ENCODE data around the gene C9orf153. TPM values are rescaled to one million over a fixed set of nuclear protein-coding genes. Genes with fewer than 3 reads are reported as not detected.
"Not testable (repeated sequence)": the region's sequence is repeated elsewhere in the genome, so short reads cannot be mapped to it uniquely, and the experiment has no call there.

The C9orf153 gene
- total RNA-seq, 1 experiment from 2014 or later: not detected

GRCh38 chr9:86201474-86202337 is 57.8 kb downstream of the C9orf153 start:
- no TSS peak for BruUV-seq (replicated peaks)
- ChIA-PET CTCF (interaction anchor here (0.5 to 1.7 kb wide), 4 partner anchors 37 to 81 kb away, joined by 3 to 6 read pairs (median 5); partner anchors contain the start of gene ISCA1), POLR2A (no interaction called here)
- Mint-ChIP-seq H3K36me3 (ENCODE audit: insufficient read depth, unreplicated experiment) (no peaks in the 10 kb centered on the region), H3K9me3 (ENCODE audit: unreplicated experiment) (no peaks in the 10 kb centered on the region), H3K4me1 (ENCODE audit: low read depth, unreplicated experiment) (no peaks in the 10 kb centered on the region), H3K27ac (ENCODE audit: unreplicated experiment) (no peak overlapping the region), H3K27me3 (ENCODE audit: insufficient read depth, unreplicated experiment) (peaks cover 4% of the 10 kb centered on the region), H3K4me3 (ENCODE audit: unreplicated experiment) (no peak overlapping the region)
- no peaks in the 10 kb centered on the region for H3K27me3 ChIP-seq (replicated peaks; ENCODE audit: control insufficient read depth, insufficient read depth, low read length)
- H3K36me3 ChIP-seq (ENCODE audit: control insufficient read depth, insufficient read depth, low read length): no peaks in the 10 kb centered on the region
- TF ChIP-seq CTCF (IDR thresholded peaks at IDR 0.05; ENCODE audit: insufficient read depth in 1 of 2, low read depth in 1 of 2, low read length in 1 of 2, severe bottlenecking in 1 of 2, unreplicated experiment in 1 of 2): no peak
- intact Hi-C loops (cut with micrococcal nuclease; ENCODE audit: unreplicated experiment): loop anchor here (5.0 kb wide), 1 partner anchor 41 kb away; no protein-coding TSS in a partner anchor
- no peak for DNase-seq
- no peak overlapping the region for H3K4me3 ChIP-seq (ENCODE audit: low read depth, low read length)
- H3K9me3 ChIP-seq: no peaks in the 10 kb centered on the region
- no peaks in the 10 kb centered on the region for H3K4me1 ChIP-seq

GRCh38 chr9:86200599-86201162 is 58.8 kb downstream of the C9orf153 start:
- H3K36me3 ChIP-seq (ENCODE audit: control insufficient read depth, insufficient read depth, low read length): no peaks in the 10 kb centered on the region
- intact Hi-C loops (cut with micrococcal nuclease; ENCODE audit: unreplicated experiment): loop anchor here (5.0 kb wide), 1 partner anchor 42 kb away; no protein-coding TSS in a partner anchor
- no peaks in the 10 kb centered on the region for H3K4me1 ChIP-seq
- H3K9me3 Mint-ChIP-seq (ENCODE audit: unreplicated experiment): no peaks in the 10 kb centered on the region
- H3K4me3 Mint-ChIP-seq (ENCODE audit: unreplicated experiment): no peak overlapping the region
- H3K27me3 Mint-ChIP-seq (ENCODE audit: insufficient read depth, unreplicated experiment): peaks cover 4% of the 10 kb centered on the region
- H3K27ac Mint-ChIP-seq (ENCODE audit: unreplicated experiment): no peak overlapping the region
- ChIA-PET POLR2A (no interaction called here), CTCF (no interaction called here)
- no peaks in the 10 kb centered on the region for H3K36me3 Mint-ChIP-seq (ENCODE audit: insufficient read depth, unreplicated experiment)
- no peaks in the 10 kb centered on the region for H3K4me1 Mint-ChIP-seq (ENCODE audit: low read depth, unreplicated experiment)
- no peaks in the 10 kb centered on the region for H3K9me3 ChIP-seq
- no peaks in the 10 kb centered on the region for H3K27me3 ChIP-seq (replicated peaks; ENCODE audit: control insufficient read depth, insufficient read depth, low read length)
- DNase-seq: no peak
- BruUV-seq (replicated peaks): no TSS peak
- H3K4me3 ChIP-seq (ENCODE audit: low read depth, low read length): no peak overlapping the region
- TF ChIP-seq CTCF (IDR thresholded peaks at IDR 0.05; ENCODE audit: insufficient read depth in 1 of 2, low read depth in 1 of 2, low read length in 1 of 2, severe bottlenecking in 1 of 2, unreplicated experiment in 1 of 2): no peak

GRCh38 chr9:86193088-86193487 is 66.4 kb downstream of the C9orf153 start:
- CTCF ChIA-PET: no interaction called here
- no peak overlapping the region for H3K4me3 Mint-ChIP-seq (ENCODE audit: unreplicated experiment)
- no TSS peak for BruUV-seq (replicated peaks)
- Histone ChIP-seq H3K27me3 (replicated peaks; ENCODE audit: control insufficient read depth, insufficient read depth, low read length) (no peaks in the 10 kb centered on the region), H3K4me3 (ENCODE audit: low read depth, low read length) (no peak overlapping the region), H3K4me1 (no peaks in the 10 kb centered on the region), H3K36me3 (ENCODE audit: control insufficient read depth, insufficient read depth, low read length) (no peaks in the 10 kb centered on the region), H3K9me3 (no peaks in the 10 kb centered on the region)
- intact Hi-C loops (cut with micrococcal nuclease; ENCODE audit: unreplicated experiment): no loop called here
- no peak for DNase-seq
- POLR2A ChIA-PET: no interaction called here
- no peaks in the 10 kb centered on the region for H3K36me3 Mint-ChIP-seq (ENCODE audit: insufficient read depth, unreplicated experiment)
- no peaks in the 10 kb centered on the region for H3K27me3 Mint-ChIP-seq (ENCODE audit: insufficient read depth, unreplicated experiment)
- H3K9me3 Mint-ChIP-seq (ENCODE audit: unreplicated experiment): peaks cover 14% of the 10 kb centered on the region
- TF ChIP-seq CTCF (IDR thresholded peaks at IDR 0.05; ENCODE audit: insufficient read depth in 1 of 2, low read depth in 1 of 2, low read length in 1 of 2, severe bottlenecking in 1 of 2, unreplicated experiment in 1 of 2): no peak
- H3K4me1 Mint-ChIP-seq (ENCODE audit: low read depth, unreplicated experiment): no peaks in the 10 kb centered on the region
- no peak overlapping the region for H3K27ac Mint-ChIP-seq (ENCODE audit: unreplicated experiment)

GRCh38 chr9:86190700-86191099 is 68.8 kb downstream of the C9orf153 start:
- intact Hi-C loops (cut with micrococcal nuclease; ENCODE audit: unreplicated experiment); H3K27ac Mint-ChIP-seq (ENCODE audit: unreplicated experiment); H3K4me1 ChIP-seq; H3K9me3 ChIP-seq; H3K36me3 ChIP-seq (ENCODE audit: control insufficient read depth, insufficient read depth, low read length); BruUV-seq (replicated peaks); H3K4me3 Mint-ChIP-seq (ENCODE audit: unreplicated experiment); POLR2A ChIA-PET; H3K4me1 Mint-ChIP-seq (ENCODE audit: low read depth, unreplicated experiment); DNase-seq; H3K4me3 ChIP-seq (ENCODE audit: low read depth, low read length); H3K36me3 Mint-ChIP-seq (ENCODE audit: insufficient read depth, unreplicated experiment); CTCF ChIA-PET; H3K27me3 Mint-ChIP-seq (ENCODE audit: insufficient read depth, unreplicated experiment); H3K27me3 ChIP-seq (replicated peaks; ENCODE audit: control insufficient read depth, insufficient read depth, low read length): not testable (repeated sequence)
- peaks cover 14% of the 10 kb centered on the region for H3K9me3 Mint-ChIP-seq (ENCODE audit: unreplicated experiment)

All from Caco-2 (cell line).